GM21528 (cell line): ENCODE data around the gene MAGI1.

Experiments used
- ATAC-seq: cut with Tn5 transposase; IDR thresholded peaks from one replicate; pipeline ENCODE4 v1.9.1; 2021; ENCODE audit warnings: mild to moderate bottlenecking, moderate library complexity; ENCODE audit not compliant: unreplicated experiment, low FRiP score

Gene MAGI1

GRCh38 chr3:65778968-65779367, 259.8 kb downstream of the MAGI1 start:
- no peak for ATAC-seq

GRCh38 chr3:65777050-65777449, 261.7 kb downstream of the MAGI1 start:
- no peak for ATAC-seq

- no peak for ATAC-seq
Measured at GRCh38 chr3:65776494-65776893, 262.2 kb downstream of the MAGI1 start.

GRCh38 chr3:65776081-65776480, 262.6 kb downstream of the MAGI1 start:
- ATAC-seq: no peak

- no peak for ATAC-seq
Measured at GRCh38 chr3:65772758-65773157, 266.0 kb downstream of the MAGI1 start.

GRCh38 chr3:65767551-65767950, 271.2 kb downstream of the MAGI1 start:
- no peak for ATAC-seq

GRCh38 chr3:65762235-65762580, 276.5 kb downstream of the MAGI1 start:
- ATAC-seq: no peak

- ATAC-seq: no peak
Measured at GRCh38 chr3:65761446-65762234, 277.1 kb downstream of the MAGI1 start.

GRCh38 chr3:65758876-65759598, 279.7 kb downstream of the MAGI1 start:
- ATAC-seq: no peak

- ATAC-seq: no peak
Measured at GRCh38 chr3:65758438-65758837, 280.3 kb downstream of the MAGI1 start.

- no peak for ATAC-seq
Measured at GRCh38 chr3:65752636-65753035, 286.1 kb downstream of the MAGI1 start.

- no peak for ATAC-seq
Measured at GRCh38 chr3:65751123-65751700, 287.5 kb downstream of the MAGI1 start.

GRCh38 chr3:65749066-65749465, 289.7 kb downstream of the MAGI1 start:
- no peak for ATAC-seq

- no peak for ATAC-seq
Measured at GRCh38 chr3:65748326-65748725, 290.4 kb downstream of the MAGI1 start.

GRCh38 chr3:65746848-65747247, 291.9 kb downstream of the MAGI1 start:
- ATAC-seq: no peak

- no peak for ATAC-seq
Measured at GRCh38 chr3:65745306-65745705, 293.4 kb downstream of the MAGI1 start.

- ATAC-seq: no peak
Measured at GRCh38 chr3:65742914-65743313, 295.8 kb downstream of the MAGI1 start.

- ATAC-seq: no peak
Measured at GRCh38 chr3:65741540-65741939, 297.2 kb downstream of the MAGI1 start.

- ATAC-seq: no peak
Measured at GRCh38 chr3:65739901-65740541, 298.7 kb downstream of the MAGI1 start.

GRCh38 chr3:65734792-65735191, 303.9 kb downstream of the MAGI1 start:
- ATAC-seq: no peak

GRCh38 chr3:65734382-65734781, 304.3 kb downstream of the MAGI1 start:
- ATAC-seq: no peak
